GM18909 (cell line): ENCODE results near the gene CRYBA2.

Experiments used
- ATAC-seq: cut with Tn5 transposase; IDR thresholded peaks from one replicate; pipeline ENCODE4 v1.9.1; 2021; ENCODE audit warnings: mild to moderate bottlenecking; ENCODE audit not compliant: unreplicated experiment, poor library complexity

The CRYBA2 gene

DNA sequence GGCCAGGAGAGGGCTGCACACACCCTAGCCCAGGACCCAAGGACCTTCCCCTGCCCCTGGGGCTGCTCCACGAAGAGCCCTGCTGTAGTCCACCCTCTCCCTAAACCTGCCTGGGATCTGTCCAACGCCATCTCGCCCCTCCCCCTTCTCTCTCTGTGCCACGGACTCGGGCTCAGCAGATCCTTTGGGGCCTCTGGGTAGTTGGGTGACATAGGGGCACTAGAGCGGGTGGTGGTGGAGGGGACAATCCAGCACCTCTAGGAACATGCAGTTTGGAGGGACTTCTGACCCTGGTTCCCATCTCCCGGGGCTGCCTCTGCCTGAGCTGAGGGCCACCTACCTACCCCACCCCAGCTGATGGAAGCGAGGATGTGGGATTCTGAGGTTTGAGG lies 7.3 kb upstream of the CRYBA2 start:
- ATAC-seq = no peak

- ATAC-seq = no peak
Measured at GRCh38 chr2:218999881-219000568, 6.8 kb upstream of the CRYBA2 start.

DNA sequence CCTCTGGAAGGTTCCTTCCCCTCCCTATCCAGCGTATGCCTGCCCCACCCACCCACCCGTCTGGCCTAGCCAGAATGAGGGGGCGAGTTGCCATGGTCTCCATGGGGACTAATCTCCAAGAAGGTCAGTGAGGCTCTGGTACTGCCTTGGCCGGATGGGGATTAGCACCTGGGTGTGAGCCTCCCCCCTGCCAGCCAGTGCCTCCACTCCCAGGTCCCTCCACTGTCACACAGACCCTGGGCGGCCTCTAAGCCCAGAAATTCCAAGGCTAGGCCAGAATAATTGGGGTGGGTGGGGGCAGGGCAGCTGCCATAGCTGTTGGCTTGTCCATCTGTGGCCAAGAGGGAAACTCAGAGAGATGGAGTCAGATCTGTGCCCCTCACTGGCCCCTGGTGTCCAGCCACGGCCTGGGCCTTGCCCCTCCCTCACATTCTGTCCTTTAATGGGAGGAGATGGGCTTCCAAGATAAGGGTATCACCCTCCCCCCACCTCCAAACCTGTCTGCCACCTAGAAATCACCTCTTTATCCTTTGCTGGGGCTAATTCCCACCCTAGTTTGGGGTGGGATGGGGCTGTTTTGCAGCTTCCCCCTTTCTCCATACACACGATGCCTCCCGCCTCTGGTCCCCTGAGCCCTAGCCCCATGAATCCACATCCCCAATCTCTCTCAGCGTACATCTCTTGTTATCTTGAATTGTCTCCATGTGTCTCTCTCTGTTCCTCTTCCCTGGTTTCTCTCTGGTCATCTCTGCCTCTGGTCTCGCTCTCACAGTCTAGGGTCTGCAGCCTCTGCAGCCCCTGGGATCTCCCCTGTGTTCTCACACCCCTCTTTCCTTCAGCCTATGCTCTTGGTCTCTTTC lies 6.0 kb upstream of the CRYBA2 start:
- no peak for ATAC-seq

GRCh38 chr2:218998414-218999002 lies 5.3 kb upstream of the CRYBA2 start:
- ATAC-seq = no peak

DNA sequence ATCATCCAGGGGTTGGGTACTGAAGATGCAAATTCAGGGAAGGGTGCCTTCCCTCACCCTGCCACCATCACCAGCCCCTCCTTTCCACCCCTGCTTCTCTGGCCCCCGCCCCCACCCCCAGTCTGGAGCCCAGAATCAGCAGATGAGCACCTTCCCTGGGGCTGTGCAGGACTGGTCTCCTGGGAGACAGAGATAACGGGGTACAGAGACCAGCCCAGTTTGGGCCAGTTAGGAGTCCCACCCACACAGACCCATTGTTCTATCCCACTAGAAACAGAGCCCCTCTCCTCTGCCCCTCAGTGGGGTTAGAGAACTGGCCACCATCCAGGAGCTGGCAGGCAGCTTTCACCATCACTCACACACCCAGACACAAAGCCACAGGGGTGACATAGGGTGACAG lies 4.5 kb upstream of the CRYBA2 start:
- no peak for ATAC-seq

DNA sequence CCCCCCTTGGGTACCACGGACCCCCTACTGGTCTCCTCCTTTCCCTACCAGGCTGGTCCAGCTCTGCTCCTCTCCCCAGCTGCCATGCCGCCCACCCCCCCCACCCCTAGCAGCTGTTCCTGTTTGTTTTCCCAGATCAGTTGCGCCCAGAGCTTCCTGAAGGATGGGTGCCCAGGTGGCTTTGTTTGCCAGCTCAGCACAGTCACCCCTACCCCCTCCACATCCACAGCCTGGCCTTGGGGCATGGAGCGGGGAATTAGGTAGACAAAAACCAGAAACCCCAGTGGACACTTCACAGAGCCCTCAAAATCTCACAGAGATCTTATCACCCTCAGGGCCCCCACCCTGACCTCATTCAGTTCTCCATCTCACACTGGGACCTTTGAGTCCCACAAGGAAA lies 3.7 kb upstream of the CRYBA2 start:
- ATAC-seq = no peak

- no peak for ATAC-seq
Measured at GRCh38 chr2:218995972-218996711, 2.9 kb upstream of the CRYBA2 start.

DNA sequence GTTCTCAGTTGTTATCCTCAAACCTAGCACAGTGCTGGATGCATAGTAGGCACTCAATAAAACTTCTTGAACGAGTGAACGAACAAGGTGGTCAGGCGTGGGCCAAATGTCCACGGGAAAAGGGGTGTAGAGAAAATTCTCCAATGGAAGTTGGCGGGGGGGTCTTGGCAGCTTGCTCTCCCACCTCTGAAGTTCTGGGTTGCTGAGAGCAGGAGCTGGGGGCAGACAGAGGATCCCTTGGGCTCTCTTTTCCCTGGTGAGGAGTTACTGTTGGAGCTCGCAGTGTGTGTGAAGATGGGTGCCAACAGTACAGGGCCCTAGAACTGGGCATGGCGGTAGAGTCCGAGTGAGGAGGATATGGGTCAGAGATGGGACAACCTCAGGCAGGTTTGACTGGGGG lies 2.3 kb upstream of the CRYBA2 start:
- no peak for ATAC-seq

DNA sequence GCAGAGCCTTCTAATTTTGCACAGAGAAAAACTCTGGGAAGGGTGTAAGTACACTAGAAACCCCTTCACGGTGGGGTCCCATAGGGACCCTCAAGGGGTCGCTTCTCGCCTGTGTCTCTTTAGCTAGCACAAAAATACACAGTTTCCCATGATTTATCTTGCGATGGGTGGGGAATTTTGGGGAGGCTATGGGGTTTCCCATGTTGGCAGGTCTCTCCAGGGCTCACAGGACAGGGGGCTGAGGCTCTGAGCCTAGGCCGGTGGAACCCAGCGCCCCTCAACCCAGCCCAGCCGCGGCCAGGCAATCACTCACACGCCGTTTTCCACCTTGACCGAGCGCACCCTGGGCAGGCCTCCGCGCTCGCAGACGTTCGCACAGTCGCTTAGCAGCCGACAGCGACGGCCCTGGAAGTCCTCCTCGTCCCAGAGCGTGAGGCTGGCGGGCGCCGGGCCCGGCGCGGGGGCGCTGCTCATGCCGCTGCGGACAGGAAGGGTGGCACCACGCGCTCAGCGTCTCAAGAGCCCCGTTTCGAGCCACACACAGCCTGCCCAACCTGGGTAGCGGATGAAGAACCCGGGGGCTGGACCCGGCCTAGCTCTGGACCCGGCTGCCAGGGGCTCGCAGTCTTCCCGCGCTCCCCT lies 398 bp downstream of the CRYBA2 start:
- ATAC-seq = no peak

DNA sequence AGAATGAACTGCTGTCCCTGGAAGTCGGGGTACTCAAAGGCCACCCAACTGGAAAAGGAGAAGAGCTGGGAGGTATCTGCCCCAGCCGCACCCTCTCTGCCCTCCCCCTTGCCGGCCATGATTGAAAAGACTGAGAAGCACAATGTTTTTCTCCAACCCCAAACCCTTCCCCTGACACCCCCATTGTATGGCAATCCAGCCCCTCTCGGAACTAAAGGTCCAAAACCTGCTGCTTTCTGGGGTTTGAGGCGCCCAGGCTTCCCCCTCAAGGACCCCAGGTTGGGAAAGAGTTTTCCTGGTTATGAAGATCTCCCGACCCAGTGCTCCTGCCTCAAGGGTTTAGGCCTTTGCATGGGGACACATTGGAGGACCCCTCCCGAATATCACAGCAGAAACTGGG lies 1.0 kb downstream of the CRYBA2 start:
- no peak for ATAC-seq

- ATAC-seq = no peak
Measured at GRCh38 chr2:218991674-218992168, 1.5 kb downstream of the CRYBA2 start.

DNA sequence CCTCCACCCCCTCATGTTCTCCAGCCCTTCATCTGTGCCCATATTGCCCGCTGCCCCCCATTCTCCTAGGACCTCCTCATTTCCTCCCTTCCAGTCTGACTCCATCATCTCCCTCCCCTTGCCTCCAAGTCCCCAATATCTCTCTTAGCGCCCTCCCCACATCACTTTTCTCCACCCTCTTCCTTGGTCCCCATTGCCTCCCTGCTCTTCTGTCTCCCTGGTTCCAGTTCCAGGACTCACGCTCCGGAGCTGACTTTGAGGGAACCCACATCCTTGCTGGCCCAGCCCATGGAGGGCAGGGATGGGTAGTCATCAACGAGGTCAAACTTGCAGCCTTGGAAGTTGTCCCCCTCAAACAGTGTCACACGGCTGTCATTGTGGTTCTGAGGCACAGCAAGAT lies 2.6 kb downstream of the CRYBA2 start:
- ATAC-seq = no peak

GRCh38 chr2:218990052-218990451 lies 3.2 kb downstream of the CRYBA2 start:
- no peak for ATAC-seq

GRCh38 chr2:218988650-218989049 lies 4.6 kb downstream of the CRYBA2 start:
- no peak for ATAC-seq

DNA sequence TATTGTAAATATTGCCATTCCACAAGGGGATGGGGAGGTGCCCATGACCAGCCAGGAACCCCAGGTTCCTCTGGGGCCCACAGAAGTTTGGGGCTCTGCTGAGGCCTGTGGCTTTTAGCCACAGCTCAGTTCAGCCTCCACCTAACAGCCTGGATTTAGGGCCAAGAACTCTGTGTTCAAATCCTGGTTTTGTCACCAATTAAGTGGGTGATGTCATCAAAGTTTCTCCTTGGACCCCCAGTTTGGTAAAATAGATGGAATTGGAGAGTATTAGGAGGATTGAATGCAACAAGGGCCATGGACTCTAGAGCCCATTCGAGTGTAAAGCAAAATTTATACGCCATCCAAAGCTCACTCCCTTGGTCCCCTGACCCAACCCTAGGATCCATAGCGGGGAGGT lies 5.1 kb downstream of the CRYBA2 start:
- ATAC-seq = no peak

GRCh38 chr2:218986148-218986761 lies 7.0 kb downstream of the CRYBA2 start:
- no peak for ATAC-seq

- no peak for ATAC-seq
Measured at GRCh38 chr2:218985325-218986091, 7.7 kb downstream of the CRYBA2 start.

DNA sequence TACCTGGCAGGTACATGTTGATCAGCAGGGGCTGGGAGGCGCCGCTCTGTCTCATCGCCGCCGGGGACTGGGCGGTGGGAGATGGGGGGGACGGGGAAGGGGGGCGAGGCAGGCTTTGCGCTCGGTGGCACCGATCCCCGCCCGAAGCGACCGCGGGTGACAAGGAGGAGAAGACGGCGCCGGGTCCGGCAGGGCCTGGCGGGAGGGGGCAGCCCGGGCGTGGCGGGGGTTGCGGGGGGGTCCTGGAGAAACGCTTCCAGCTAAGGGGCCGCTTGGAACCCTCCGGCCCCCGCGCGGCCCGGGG lies 8.2 kb downstream of the CRYBA2 start, which contains the start of gene FEV:
Gene FEV, minus strand, starts transcription at position 164 of the 304 bp plus-strand sequence. Its CDS starts 109 bp downstream, at position 55.
- no peak for ATAC-seq
